ENCODE measurements around the gene NDUFC2.
A peak's percentile ranks its signal among the peaks of the same experiment; 100 is the strongest.

Gene NDUFC2

DNA sequence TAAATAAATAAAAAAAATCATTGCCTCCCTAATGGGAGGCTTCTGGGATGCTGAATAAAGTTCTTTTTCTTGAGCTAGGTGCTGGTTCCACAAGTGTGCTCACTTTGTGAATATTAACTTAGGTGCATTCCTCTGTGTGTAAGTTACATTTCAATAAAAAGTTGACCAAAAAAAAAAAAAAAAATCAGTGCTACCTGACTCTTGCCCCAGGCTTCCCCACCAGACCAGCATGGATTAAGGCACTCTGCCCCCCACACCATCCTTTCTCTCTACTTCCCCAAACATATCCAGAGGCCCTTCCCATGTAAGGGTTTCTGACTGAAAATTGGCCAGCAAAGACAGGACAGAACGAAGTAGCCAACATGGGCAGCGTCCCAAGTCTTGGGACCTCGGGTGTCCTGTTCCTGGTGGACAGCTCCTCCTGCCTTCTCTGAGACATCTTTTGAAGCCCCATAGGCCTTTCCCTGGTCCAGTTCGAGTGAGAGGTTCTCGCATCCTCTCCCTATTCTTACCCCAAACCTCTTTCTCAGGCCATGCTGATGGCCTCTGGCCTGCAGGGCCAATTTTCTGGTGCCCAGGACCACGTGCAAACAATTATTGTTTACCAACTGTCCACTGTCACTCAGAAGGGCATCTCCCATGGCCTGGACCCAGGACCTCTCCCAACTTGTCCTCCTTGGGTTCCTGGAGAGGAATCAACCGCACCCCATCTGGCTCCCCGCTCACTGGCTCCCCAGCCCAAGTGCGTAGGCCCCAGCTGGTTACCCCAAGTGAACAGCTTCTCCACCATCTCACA lies 41.6 kb downstream of the NDUFC2 start:
- Histone ChIP-seq H3K9me3 (ENCODE audit: severe bottlenecking) (no peaks in the 10 kb centered on the region), H3K4me1 (ENCODE audit: insufficient read depth, poor library complexity, severe bottlenecking) (peaks cover 26% of the 10 kb centered on the region), H3K27me3 (ENCODE audit: insufficient read depth, poor library complexity, severe bottlenecking) (no peaks in the 10 kb centered on the region), H3K4me3 (ENCODE audit: severe bottlenecking) (no peak overlapping the region), H3K27ac (ENCODE audit: poor library complexity, severe bottlenecking) (no peak overlapping the region), H3K36me3 (ENCODE audit: low read depth) (no peaks in the 10 kb centered on the region)
- no peak for DNase-seq (ENCODE audit: low spot score)
- TF ChIP-seq, protein P1, sequence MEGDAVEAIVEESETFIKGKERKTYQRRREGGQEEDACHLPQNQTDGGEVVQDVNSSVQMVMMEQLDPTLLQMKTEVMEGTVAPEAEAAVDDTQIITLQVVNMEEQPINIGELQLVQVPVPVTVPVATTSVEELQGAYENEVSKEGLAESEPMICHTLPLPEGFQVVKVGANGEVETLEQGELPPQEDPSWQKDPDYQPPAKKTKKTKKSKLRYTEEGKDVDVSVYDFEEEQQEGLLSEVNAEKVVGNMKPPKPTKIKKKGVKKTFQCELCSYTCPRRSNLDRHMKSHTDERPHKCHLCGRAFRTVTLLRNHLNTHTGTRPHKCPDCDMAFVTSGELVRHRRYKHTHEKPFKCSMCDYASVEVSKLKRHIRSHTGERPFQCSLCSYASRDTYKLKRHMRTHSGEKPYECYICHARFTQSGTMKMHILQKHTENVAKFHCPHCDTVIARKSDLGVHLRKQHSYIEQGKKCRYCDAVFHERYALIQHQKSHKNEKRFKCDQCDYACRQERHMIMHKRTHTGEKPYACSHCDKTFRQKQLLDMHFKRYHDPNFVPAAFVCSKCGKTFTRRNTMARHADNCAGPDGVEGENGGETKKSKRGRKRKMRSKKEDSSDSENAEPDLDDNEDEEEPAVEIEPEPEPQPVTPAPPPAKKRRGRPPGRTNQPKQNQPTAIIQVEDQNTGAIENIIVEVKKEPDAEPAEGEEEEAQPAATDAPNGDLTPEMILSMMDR (IDR thresholded peaks at IDR 0.05; ENCODE audit: poor library complexity, severe bottlenecking): no peak
- ATAC-seq (ENCODE audit: low read depth): no peak

DNA sequence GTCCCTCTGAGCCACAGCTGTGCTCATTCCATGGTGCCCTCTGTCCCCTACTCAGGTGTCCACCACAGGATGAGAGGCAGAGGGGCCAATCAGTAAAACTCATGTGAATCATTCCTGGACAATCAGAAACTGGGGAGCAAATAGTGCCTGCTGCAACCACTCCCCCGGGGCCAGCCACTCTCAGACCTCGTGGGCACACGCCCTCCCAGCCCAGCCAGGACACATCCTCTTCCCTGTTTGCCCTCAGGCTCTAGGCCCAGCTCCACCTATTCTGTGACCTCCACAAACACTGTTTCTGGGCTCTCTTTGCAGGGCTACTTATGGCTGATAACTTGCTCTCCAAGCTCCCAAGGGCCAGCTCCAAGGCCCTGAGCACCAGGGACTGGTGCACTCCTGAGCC lies 42.6 kb downstream of the NDUFC2 start:
- ATAC-seq (ENCODE audit: low read depth) (peak; percentile 49; the same call in 2 of the 3 replicates), DNase-seq (ENCODE audit: low spot score) (no peak)
- H3K4me3 ChIP-seq (ENCODE audit: severe bottlenecking): no peak overlapping the region
- TF ChIP-seq, protein P1 (IDR thresholded peaks at IDR 0.05; ENCODE audit: poor library complexity, severe bottlenecking): no peak
- H3K36me3 ChIP-seq (ENCODE audit: low read depth): no peaks in the 10 kb centered on the region
- H3K27me3 ChIP-seq (ENCODE audit: insufficient read depth, poor library complexity, severe bottlenecking): no peaks in the 10 kb centered on the region
- no peaks in the 10 kb centered on the region for H3K9me3 ChIP-seq (ENCODE audit: severe bottlenecking)
- H3K4me1 ChIP-seq (ENCODE audit: insufficient read depth, poor library complexity, severe bottlenecking): peaks cover 26% of the 10 kb centered on the region
- no peak overlapping the region for H3K27ac ChIP-seq (ENCODE audit: poor library complexity, severe bottlenecking)

DNA sequence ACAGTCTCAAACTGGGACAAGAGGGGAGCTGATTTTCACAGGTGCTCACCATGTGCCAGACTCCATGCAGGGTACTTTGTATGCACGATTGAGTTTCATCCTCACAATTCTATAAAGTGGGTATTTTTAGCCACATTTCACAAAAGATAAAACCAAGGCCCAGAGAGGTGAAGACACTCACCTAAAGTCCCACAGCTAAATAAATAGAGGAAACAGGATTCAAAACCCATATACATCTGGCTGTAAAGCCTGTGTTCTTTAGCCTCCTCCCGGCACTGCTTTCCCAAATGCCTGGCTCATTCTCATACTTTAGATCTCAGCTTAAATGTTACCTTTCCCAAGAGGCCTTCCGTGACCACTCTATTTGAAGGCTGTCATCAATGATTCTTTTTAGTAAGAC lies 43.3 kb downstream of the NDUFC2 start:
- no peak for ATAC-seq (ENCODE audit: low read depth)
- Histone ChIP-seq H3K4me1 (ENCODE audit: insufficient read depth, poor library complexity, severe bottlenecking) (peaks cover 26% of the 10 kb centered on the region), H3K27ac (ENCODE audit: poor library complexity, severe bottlenecking) (no peak overlapping the region), H3K4me3 (ENCODE audit: severe bottlenecking) (no peak overlapping the region), H3K27me3 (ENCODE audit: insufficient read depth, poor library complexity, severe bottlenecking) (no peaks in the 10 kb centered on the region), H3K36me3 (ENCODE audit: low read depth) (no peaks in the 10 kb centered on the region), H3K9me3 (ENCODE audit: severe bottlenecking) (no peaks in the 10 kb centered on the region)
- no peak for DNase-seq (ENCODE audit: low spot score)
- TF ChIP-seq, protein P1 (IDR thresholded peaks at IDR 0.05; ENCODE audit: poor library complexity, severe bottlenecking): no peak

DNA sequence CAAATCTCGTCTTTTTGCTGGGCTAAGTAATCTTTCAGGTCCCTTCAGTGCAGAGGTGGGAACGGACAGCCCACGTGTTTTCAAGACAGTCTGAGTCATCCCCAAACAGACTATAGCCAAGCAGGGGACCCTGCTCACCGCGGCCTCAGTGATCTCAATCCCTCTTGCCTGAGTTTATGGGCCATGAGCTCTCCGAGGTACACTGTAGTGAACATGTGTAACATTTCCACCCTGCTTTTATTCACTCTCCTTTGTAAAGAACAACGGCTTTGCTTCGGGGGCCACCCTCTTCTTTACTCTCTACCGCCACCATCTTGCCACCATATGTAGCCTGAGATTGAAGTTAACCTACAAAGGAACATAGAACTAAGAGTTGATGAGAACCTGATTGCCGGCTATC lies 45.0 kb downstream of the NDUFC2 start:
- TF ChIP-seq, protein P1 (IDR thresholded peaks at IDR 0.05; ENCODE audit: poor library complexity, severe bottlenecking): no peak
- no peak for ATAC-seq (ENCODE audit: low read depth)
- Histone ChIP-seq H3K4me3 (ENCODE audit: severe bottlenecking) (no peak overlapping the region), H3K27me3 (ENCODE audit: insufficient read depth, poor library complexity, severe bottlenecking) (no peaks in the 10 kb centered on the region), H3K27ac (ENCODE audit: poor library complexity, severe bottlenecking) (no peak overlapping the region), H3K36me3 (ENCODE audit: low read depth) (no peaks in the 10 kb centered on the region), H3K4me1 (ENCODE audit: insufficient read depth, poor library complexity, severe bottlenecking) (peaks cover 18% of the 10 kb centered on the region), H3K9me3 (ENCODE audit: severe bottlenecking) (no peaks in the 10 kb centered on the region)
- no peak for DNase-seq (ENCODE audit: low spot score)

DNA sequence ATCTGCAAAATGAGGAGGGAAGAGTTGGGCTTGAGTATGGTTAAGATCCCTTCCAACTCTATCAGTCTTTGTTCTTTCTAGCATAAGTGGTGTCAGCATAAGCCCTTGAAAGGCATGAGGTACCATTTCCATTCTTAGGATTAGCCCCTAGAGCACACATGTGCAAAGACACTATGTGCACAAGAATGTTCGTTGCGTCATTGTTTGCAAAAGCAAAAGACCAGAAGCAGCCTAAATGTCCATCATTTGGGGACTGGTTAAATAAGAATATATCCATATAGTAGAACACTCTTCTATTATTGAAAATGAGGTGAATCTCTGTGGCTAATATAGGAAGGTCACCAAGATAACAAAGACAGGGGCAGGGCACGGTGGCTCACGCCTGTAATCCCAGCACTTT lies 46.6 kb downstream of the NDUFC2 start:
- Histone ChIP-seq H3K36me3 (ENCODE audit: low read depth) (no peaks in the 10 kb centered on the region), H3K27ac (ENCODE audit: poor library complexity, severe bottlenecking) (no peak overlapping the region), H3K9me3 (ENCODE audit: severe bottlenecking) (no peaks in the 10 kb centered on the region), H3K4me3 (ENCODE audit: severe bottlenecking) (no peak overlapping the region), H3K4me1 (ENCODE audit: insufficient read depth, poor library complexity, severe bottlenecking) (peaks cover 15% of the 10 kb centered on the region), H3K27me3 (ENCODE audit: insufficient read depth, poor library complexity, severe bottlenecking) (no peaks in the 10 kb centered on the region)
- DNase-seq (ENCODE audit: low spot score) (no peak), ATAC-seq (ENCODE audit: low read depth) (no peak)
- TF ChIP-seq, protein P1 (IDR thresholded peaks at IDR 0.05; ENCODE audit: poor library complexity, severe bottlenecking): no peak
